HEK293 (cell line): ENCODE data around the gene SYNGR1.

Experiments
- CTCF ChIA-PET: fragments of 350-600 bp; formaldehyde crosslinking; extraction: SDS; loops from one replicate; lab custom pipeline; 2021; ENCODE audit warnings: antibody characterized with exemption; lab: Yijun Ruan, JAX
- POLR2A ChIA-PET: fragments of 300-600 bp; formaldehyde crosslinking; extraction: SDS; loops from one replicate; lab custom pipeline; 2020; ENCODE audit warnings: antibody characterized with exemption, inconsistent platforms; lab: Yijun Ruan, JAX
- H3K27ac ChIP-seq: fragments of 200-500 bp; sonication (Bioruptor generic); 2 replicates; pipeline ENCODE4 v1.5.1; 2014; ENCODE audit warnings: low read depth, low read length, control low read depth, inconsistent platforms; ENCODE audit errors: extremely low read depth
- H3K36me3 ChIP-seq, 2 experiments: fragments of 200-500 bp in 1 of 2; sonication (Bioruptor generic) in 1 of 2; 1 replicate in 1 of 2; 2 replicates in 1 of 2; pipeline ENCODE4 v1.5.1; 2014 to 2017; ENCODE audit warnings: inconsistent platforms in 2 of 2, low read length in 2 of 2; ENCODE audit not compliant: control insufficient read depth in 2 of 2, insufficient read depth in 1 of 2
- H3K4me1 ChIP-seq: fragments of 200-500 bp; sonication (Bioruptor generic); 2 replicates; pipeline ENCODE4 v1.5.1; 2014; ENCODE audit warnings: mild to moderate bottlenecking, low read length, inconsistent platforms; ENCODE audit not compliant: control insufficient read depth, insufficient read depth
- H3K4me3 ChIP-seq: 2 replicates; pipeline ENCODE4 v1.5.1; 2011; ENCODE audit warnings: low read depth, mild to moderate bottlenecking, control low read depth, low read length, moderate library complexity
- H3K9me3 ChIP-seq: fragments of 200-500 bp; sonication (Bioruptor generic); 2 replicates; pipeline ENCODE4 v1.5.1; 2014; ENCODE audit warnings: low read depth, low read length, inconsistent platforms; ENCODE audit not compliant: control insufficient read depth, insufficient read depth
- BCL11A ChIP-seq: fragments of 450-650 bp; formaldehyde crosslinking; IDR thresholded peaks from 2 replicates; pipeline ENCODE4 v1.5.1; 2016; ENCODE audit warnings: low read depth, missing biosample characterization, missing genetic modification characterization
- FEZF1 ChIP-seq: fragments of 450-650 bp; formaldehyde crosslinking; IDR thresholded peaks from 2 replicates; pipeline ENCODE4 v1.5.1; 2016; ENCODE audit warnings: missing biosample characterization, missing genetic modification characterization
- IKZF3 ChIP-seq: fragments of 450-650 bp; IDR thresholded peaks from 2 replicates; pipeline ENCODE4 v1.5.0; 2018; ENCODE audit warnings: missing biosample characterization, mild to moderate bottlenecking, missing genetic modification characterization, moderate library complexity
- KLF1 ChIP-seq: fragments of 450-650 bp; formaldehyde crosslinking; IDR thresholded peaks from 2 replicates; pipeline ENCODE4 v1.5.1; 2016; ENCODE audit warnings: missing biosample characterization, missing genetic modification characterization
- KLF9 ChIP-seq: fragments of 450-650 bp; formaldehyde crosslinking; IDR thresholded peaks from 2 replicates; pipeline ENCODE4 v1.5.1; 2016; ENCODE audit warnings: missing biosample characterization, missing genetic modification characterization, low read depth
- OVOL3 ChIP-seq: fragments of 450-650 bp; formaldehyde crosslinking; IDR thresholded peaks from 2 replicates; pipeline ENCODE4 v1.5.1; 2016; ENCODE audit warnings: missing biosample characterization, missing genetic modification characterization
- SALL2 ChIP-seq: fragments of 450-650 bp; formaldehyde crosslinking; IDR thresholded peaks from 2 replicates; pipeline ENCODE4 v1.5.0; 2017; ENCODE audit warnings: missing biosample characterization, mild to moderate bottlenecking, missing genetic modification characterization, borderline replicate concordance
- SETDB1 ChIP-seq: IDR thresholded peaks from one replicate; pipeline ENCODE4 v1.6.1; 2017; ENCODE audit warnings: mild to moderate bottlenecking, low read length, moderate library complexity, mixed read lengths; ENCODE audit not compliant: insufficient read length
- TSHZ1 ChIP-seq: fragments of 450-650 bp; formaldehyde crosslinking; IDR thresholded peaks from 2 replicates; pipeline ENCODE4 v1.5.1; 2016; ENCODE audit warnings: missing biosample characterization, missing genetic modification characterization, borderline replicate concordance
- ZFHX2 ChIP-seq: fragments of 450-650 bp; formaldehyde crosslinking; conservative IDR thresholded peaks from 2 replicates; pipeline ENCODE4 v1.5.1; 2016; ENCODE audit warnings: missing biosample characterization, missing genetic modification characterization
- ZIC2 ChIP-seq: fragments of 450-650 bp; formaldehyde crosslinking; IDR thresholded peaks from 2 replicates; pipeline ENCODE4 v1.5.1; 2016; ENCODE audit warnings: missing biosample characterization, missing genetic modification characterization
- ZNF112 ChIP-seq: fragments of 450-650 bp; formaldehyde crosslinking; IDR thresholded peaks from 2 replicates; pipeline ENCODE4 v1.5.0; 2017; ENCODE audit warnings: missing biosample characterization, missing genetic modification characterization
- ZNF121 ChIP-seq: fragments of 450-650 bp; formaldehyde crosslinking; IDR thresholded peaks from 2 replicates; pipeline ENCODE4 v1.5.1; 2016; ENCODE audit warnings: missing biosample characterization, missing genetic modification characterization
- ZNF16 ChIP-seq: fragments of 450-650 bp; formaldehyde crosslinking; IDR thresholded peaks from 2 replicates; pipeline ENCODE4 v1.5.1; 2016; ENCODE audit warnings: low read depth, missing biosample characterization, missing genetic modification characterization
- ZNF214 ChIP-seq: fragments of 450-650 bp; formaldehyde crosslinking; IDR thresholded peaks from 2 replicates; pipeline ENCODE4 v1.5.1; 2017; ENCODE audit warnings: missing biosample characterization, mild to moderate bottlenecking, missing genetic modification characterization, borderline replicate concordance
- ZNF24 ChIP-seq: fragments of 450-650 bp; formaldehyde crosslinking; IDR thresholded peaks from 2 replicates; pipeline ENCODE4 v1.5.1; 2016; ENCODE audit warnings: missing biosample characterization, missing genetic modification characterization
- ZNF274 ChIP-seq, 2 experiments: fragments of 200-500 bp in 1 of 2; fragments of 450-650 bp in 1 of 2; sonication (Bioruptor generic) in 1 of 2; formaldehyde crosslinking in 1 of 2; IDR thresholded peaks; 2 replicates each; pipeline versions ENCODE4 v1.5.1 to v1.6.1; 2014 to 2016; ENCODE audit warnings: borderline replicate concordance in 1 of 2, inconsistent platforms in 1 of 2, low read length in 1 of 2, missing biosample characterization in 1 of 2, missing genetic modification characterization in 1 of 2
- ZNF311 ChIP-seq: fragments of 450-650 bp; formaldehyde crosslinking; IDR thresholded peaks from 2 replicates; pipeline ENCODE4 v1.5.1; 2017; ENCODE audit warnings: missing biosample characterization, missing genetic modification characterization, borderline replicate concordance
- ZNF423 ChIP-seq: fragments of 450-650 bp; formaldehyde crosslinking; IDR thresholded peaks from 2 replicates; pipeline ENCODE4 v1.5.1; 2016; ENCODE audit warnings: missing biosample characterization, missing genetic modification characterization
- ZNF521 ChIP-seq: fragments of 450-650 bp; formaldehyde crosslinking; IDR thresholded peaks from 2 replicates; pipeline ENCODE4 v1.5.1; 2017; ENCODE audit warnings: missing biosample characterization, mild to moderate bottlenecking, missing genetic modification characterization
- ZNF558 ChIP-seq: fragments of 450-650 bp; formaldehyde crosslinking; IDR thresholded peaks from 2 replicates; pipeline ENCODE4 v1.5.1; 2016; ENCODE audit warnings: missing biosample characterization, missing genetic modification characterization
- ZNF660 ChIP-seq: fragments of 450-650 bp; IDR thresholded peaks from 2 replicates; pipeline ENCODE4 v1.5.1; 2018; ENCODE audit warnings: missing biosample characterization, mild to moderate bottlenecking, missing genetic modification characterization
- ZSCAN16 ChIP-seq: fragments of 450-650 bp; formaldehyde crosslinking; IDR thresholded peaks from 2 replicates; pipeline ENCODE4 v1.5.1; 2016; ENCODE audit warnings: missing biosample characterization, missing genetic modification characterization
- TF ChIP-seq, protein P1 (sequence below): fragments of 450-650 bp; formaldehyde crosslinking; IDR thresholded peaks from 2 replicates; pipeline ENCODE4 v1.5.1; 2016; ENCODE audit warnings: missing biosample characterization, missing genetic modification characterization
- TF ChIP-seq, protein P2 (sequence below): fragments of 450-650 bp; formaldehyde crosslinking; IDR thresholded peaks from 2 replicates; pipeline ENCODE4 v1.5.1; 2017; ENCODE audit warnings: missing biosample characterization, missing genetic modification characterization

SYNGR1 gene

DNA sequence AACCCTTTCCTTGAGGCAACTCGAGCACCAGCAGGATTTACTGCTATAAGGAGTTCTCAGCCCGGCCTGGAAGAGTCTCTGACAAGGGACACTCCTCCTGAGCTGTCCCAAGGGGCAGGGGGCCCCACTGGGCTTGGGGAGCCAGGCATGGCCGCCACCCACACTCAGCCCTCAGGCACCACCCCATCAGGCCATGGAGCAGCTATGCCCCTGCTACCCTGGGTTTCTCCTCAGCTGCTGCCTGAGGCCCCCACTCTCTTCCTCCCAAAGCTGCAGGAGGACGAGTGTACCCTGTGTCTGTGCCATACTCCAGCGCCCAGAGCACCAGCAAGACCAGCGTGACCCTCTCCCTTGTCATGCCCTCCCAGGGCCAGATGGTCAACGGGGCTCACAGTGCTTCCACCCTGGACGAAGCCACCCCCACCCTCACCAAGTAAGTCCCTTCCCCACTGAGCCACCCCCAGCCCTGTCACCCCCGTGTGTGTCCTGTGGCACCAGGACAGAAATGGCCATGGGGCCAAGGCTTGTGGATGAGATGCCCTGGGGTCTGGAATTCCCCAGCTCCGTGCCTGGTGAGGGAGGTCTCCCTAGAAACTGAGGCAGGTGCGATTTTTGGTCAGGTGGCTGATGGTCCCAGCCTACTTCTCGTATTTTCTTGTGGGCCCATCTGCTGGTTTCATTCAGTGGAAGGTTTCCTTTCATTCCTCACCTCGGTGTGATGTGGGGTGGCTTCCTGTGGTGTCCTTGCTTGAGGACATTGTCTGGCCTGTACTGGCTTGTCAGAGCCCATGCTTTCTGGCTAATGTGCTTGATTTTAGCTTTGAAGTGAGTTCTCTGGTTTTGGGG, 78.2 kb downstream of the SYNGR1 start:
- Histone ChIP-seq H3K4me1 (no peaks in the 10 kb centered on the region), H3K36me3 (peaks cover 29 to 82% of the 10 kb centered on the region in 2 experiments; a peak in 2 of 3 replicates), H3K9me3 (no peaks in the 10 kb centered on the region), H3K4me3 (no peak overlapping the region), H3K27ac (no peak overlapping the region)
- TF ChIP-seq, protein P1, sequence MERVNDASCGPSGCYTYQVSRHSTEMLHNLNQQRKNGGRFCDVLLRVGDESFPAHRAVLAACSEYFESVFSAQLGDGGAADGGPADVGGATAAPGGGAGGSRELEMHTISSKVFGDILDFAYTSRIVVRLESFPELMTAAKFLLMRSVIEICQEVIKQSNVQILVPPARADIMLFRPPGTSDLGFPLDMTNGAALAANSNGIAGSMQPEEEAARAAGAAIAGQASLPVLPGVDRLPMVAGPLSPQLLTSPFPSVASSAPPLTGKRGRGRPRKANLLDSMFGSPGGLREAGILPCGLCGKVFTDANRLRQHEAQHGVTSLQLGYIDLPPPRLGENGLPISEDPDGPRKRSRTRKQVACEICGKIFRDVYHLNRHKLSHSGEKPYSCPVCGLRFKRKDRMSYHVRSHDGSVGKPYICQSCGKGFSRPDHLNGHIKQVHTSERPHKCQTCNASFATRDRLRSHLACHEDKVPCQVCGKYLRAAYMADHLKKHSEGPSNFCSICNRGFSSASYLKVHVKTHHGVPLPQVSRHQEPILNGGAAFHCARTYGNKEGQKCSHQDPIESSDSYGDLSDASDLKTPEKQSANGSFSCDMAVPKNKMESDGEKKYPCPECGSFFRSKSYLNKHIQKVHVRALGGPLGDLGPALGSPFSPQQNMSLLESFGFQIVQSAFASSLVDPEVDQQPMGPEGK (tag by site-specific recombination), result peak; percentile 20; the same call in 1 of the 2 replicates
- TF ChIP-seq KLF1 (tag by site-specific recombination), result no peak
- ChIA-PET CTCF (interaction anchor here (0.8 to 1.6 kb wide), 4 partner anchors 9 to 101 kb away, joined by 3 to 7 read pairs (median 4); no protein-coding TSS in a partner anchor), POLR2A (interaction anchor here (0.6 to 1.6 kb wide), 3 partner anchors 28 to 95 kb away, joined by 3 read pairs; partner anchors contain the start of gene TAB1)

- no peaks in the 10 kb centered on the region for H3K9me3 ChIP-seq
- ChIA-PET CTCF (interaction anchor here (1.2 to 1.6 kb wide), 3 partner anchors 9 to 100 kb away, joined by 4 to 7 read pairs (median 5); no protein-coding TSS in a partner anchor), POLR2A (interaction anchor here (0.6 to 1.6 kb wide), 3 partner anchors 29 to 95 kb away, joined by 3 read pairs; partner anchors contain the start of gene TAB1)
- H3K4me3 ChIP-seq, result no peak overlapping the region
- 0 out of 2 replicates have a peak overlapping the region, but pooled peaks have one; percentile 16 for H3K27ac ChIP-seq
- H3K36me3 ChIP-seq, result peaks cover 22 to 82% of the 10 kb centered on the region in 2 experiments; a peak in 2 of 3 replicates
- no peaks in the 10 kb centered on the region for H3K4me1 ChIP-seq
- TF ChIP-seq ZIC2 (peak; percentile 100), ZNF121 (tag by site-specific recombination) (no peak), IKZF3 (tag by site-specific recombination) (peak; percentile 22; the same call in 1 of the 2 replicates), TSHZ1 (tag by site-specific recombination) (no peak), KLF9 (tag by site-specific recombination) (peak; percentile 32; the same call in 1 of the 2 replicates), ZSCAN16 (tag by site-specific recombination) (no peak), ZNF423 (tag by site-specific recombination) (no peak), ZNF24 (0 out of 2 replicates have a peak, but pooled peaks have one; percentile 30), BCL11A (tag by site-specific recombination) (no peak), ZNF558 (no peak), FEZF1 (tag by site-specific recombination) (no peak), SETDB1 (no peak), ZNF521 (no peak), ZFHX2 (tag by site-specific recombination) (peak; percentile 69), ZNF214 (no peak), ZNF660 (tag by site-specific recombination) (no peak), OVOL3 (tag by site-specific recombination) (no peak), SALL2 (no peak), ZNF274 (IDR thresholded peaks at IDR 0.05; ENCODE audit: low read length) (no peak), ZNF274 (tag by site-specific recombination; IDR thresholded peaks at IDR 0.05; ENCODE audit: borderline replicate concordance) (no peak), ZNF311 (tag by site-specific recombination) (no peak), ZNF16 (tag by site-specific recombination) (no peak), ZNF112 (tag by site-specific recombination) (no peak)
- TF ChIP-seq, protein P2, sequence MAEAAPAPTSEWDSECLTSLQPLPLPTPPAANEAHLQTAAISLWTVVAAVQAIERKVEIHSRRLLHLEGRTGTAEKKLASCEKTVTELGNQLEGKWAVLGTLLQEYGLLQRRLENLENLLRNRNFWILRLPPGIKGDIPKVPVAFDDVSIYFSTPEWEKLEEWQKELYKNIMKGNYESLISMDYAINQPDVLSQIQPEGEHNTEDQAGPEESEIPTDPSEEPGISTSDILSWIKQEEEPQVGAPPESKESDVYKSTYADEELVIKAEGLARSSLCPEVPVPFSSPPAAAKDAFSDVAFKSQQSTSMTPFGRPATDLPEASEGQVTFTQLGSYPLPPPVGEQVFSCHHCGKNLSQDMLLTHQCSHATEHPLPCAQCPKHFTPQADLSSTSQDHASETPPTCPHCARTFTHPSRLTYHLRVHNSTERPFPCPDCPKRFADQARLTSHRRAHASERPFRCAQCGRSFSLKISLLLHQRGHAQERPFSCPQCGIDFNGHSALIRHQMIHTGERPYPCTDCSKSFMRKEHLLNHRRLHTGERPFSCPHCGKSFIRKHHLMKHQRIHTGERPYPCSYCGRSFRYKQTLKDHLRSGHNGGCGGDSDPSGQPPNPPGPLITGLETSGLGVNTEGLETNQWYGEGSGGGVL (tag by site-specific recombination), result no peak
Observed at GRCh38 chr22:39428597-39429071, 78.8 kb downstream of the SYNGR1 start.
